ENCODE data around the gene PRSS53. TPM values are rescaled to one million over a fixed set of nuclear protein-coding genes. Genes with fewer than 3 reads are reported as not detected.

PRSS53 gene
- total and polyA plus RNA-seq, 10 of the 15 experiments (the other 5 are each of a cell fraction or from before 2014, with no cell fraction given), result 0.35 to 3.4 (median 0.88) TPM; not detected in 2

GRCh38 chr16:31073142-31073969, 15.4 kb downstream of the PRSS53 start (continued):
- TF ChIP-seq GABPA (IDR thresholded peaks at IDR 0.05; ENCODE audit: low read depth), result no peak; the same call in 1 of the 2 replicates
- no peak for TF ChIP-seq NR2C2 (IDR thresholded peaks at IDR 0.05; ENCODE audit: borderline replicate concordance, control insufficient read depth, insufficient read length, low read depth)
- peak; percentile 70 for TF ChIP-seq ZNF687 (IDR thresholded peaks at IDR 0.05)
- TF ChIP-seq ATF3 (IDR thresholded peaks at IDR 0.05; ENCODE audit: borderline replicate concordance, extremely low read depth, low read depth, low read length), result no peak
- TF ChIP-seq KLF5 (IDR thresholded peaks at IDR 0.05; ENCODE audit: partially characterized antibody), result peak; percentile 42
- peak; percentile 98 for TF ChIP-seq LARP7 (IDR thresholded peaks at IDR 0.05)
- TF ChIP-seq SKIL (IDR thresholded peaks at IDR 0.05; ENCODE audit: low read depth, poor library complexity, severe bottlenecking), result no peak
- 0 out of 2 replicates have a peak, but pooled peaks have one; percentile 14 for TF ChIP-seq RCOR1 (conservative IDR thresholded peaks at IDR 0.05; ENCODE audit: low read depth, low read length)
- TF ChIP-seq IKZF2 (IDR thresholded peaks at IDR 0.05), result peak in 1 of 2 experiments; percentile 10; a peak in 1 of 4 replicates
- no peak for TF ChIP-seq CHD1 (IDR thresholded peaks at IDR 0.05; ENCODE audit: low read depth, low read length)
- no peak for TF ChIP-seq MEF2B (IDR thresholded peaks at IDR 0.05; ENCODE audit: partially characterized antibody, poor library complexity, severe bottlenecking)
- TF ChIP-seq BACH1 (IDR thresholded peaks at IDR 0.05; ENCODE audit: borderline replicate concordance), result peak; percentile 81; the same call in 1 of the 2 replicates
- TF ChIP-seq RBBP5 (conservative IDR thresholded peaks at IDR 0.05), result 0 out of 2 replicates have a peak, but pooled peaks have one; percentile 22
- TF ChIP-seq MXI1 (IDR thresholded peaks at IDR 0.05; ENCODE audit: low read depth, low read length), result no peak; the same call in none of the 2 replicates
- TF ChIP-seq SRF (IDR thresholded peaks at IDR 0.05; ENCODE audit: low read depth in 2 of 2, low read length in 2 of 2), result 0 out of 4 replicates have a peak, but pooled peaks of 1 of the 2 experiments have one; percentile 16
- no peak for TF ChIP-seq RELA (IDR thresholded peaks at IDR 0.05; ENCODE audit: borderline replicate concordance, partially characterized antibody)
- TF ChIP-seq NKRF (conservative IDR thresholded peaks at IDR 0.05), result peak; percentile 42
- TF ChIP-seq EED (IDR thresholded peaks at IDR 0.05; ENCODE audit: low read depth), result peak; percentile 75

Measured in GM12878 (cell line).